HAP-1 (cell line): Measurements from ENCODE around the gene NOTO.

Experiments used
- DNase-seq, 2 experiments: peaks; one replicate each; pipeline ENCODE4 v3.0.0-alpha.2; 2016 to 2020; ENCODE audit warnings: low spot score in 2 of 2
- H3K27me3 ChIP-seq: fragments of 250-450 bp; sonication (Bioruptor Pico); 2 replicates; pipeline ENCODE4 v1.5.1; 2020; ENCODE audit warnings: low read depth, mild to moderate bottlenecking, moderate library complexity
- H3K36me3 ChIP-seq: fragments of 250-450 bp; sonication (Bioruptor Pico); replicated peaks from 2 replicates; pipeline ENCODE4 v1.5.1; 2020; ENCODE audit warnings: mild to moderate bottlenecking
- H3K4me1 ChIP-seq: fragments of 250-450 bp; sonication (Bioruptor Pico); 2 replicates; pipeline ENCODE4 v1.5.1; 2020; ENCODE audit warnings: mild to moderate bottlenecking
- H3K4me3 ChIP-seq: fragments of 250-450 bp; sonication (Bioruptor Pico); 2 replicates; pipeline ENCODE4 v1.5.1; 2020; ENCODE audit warnings: mild to moderate bottlenecking, moderate library complexity
- H3K9me3 ChIP-seq: fragments of 250-450 bp; sonication (Bioruptor Pico); 2 replicates; pipeline ENCODE4 v1.5.1; 2020; ENCODE audit warnings: mild to moderate bottlenecking, moderate library complexity
- in situ Hi-C: fragments of 300-500 bp; cut with MboI; formaldehyde crosslinking; loops from 3 replicates; pipeline ENCODE4 v1.14.3; 2020; ENCODE audit warnings: low sequenced_read_pairs, inconsistent platforms, mixed read lengths

The NOTO gene

DNA sequence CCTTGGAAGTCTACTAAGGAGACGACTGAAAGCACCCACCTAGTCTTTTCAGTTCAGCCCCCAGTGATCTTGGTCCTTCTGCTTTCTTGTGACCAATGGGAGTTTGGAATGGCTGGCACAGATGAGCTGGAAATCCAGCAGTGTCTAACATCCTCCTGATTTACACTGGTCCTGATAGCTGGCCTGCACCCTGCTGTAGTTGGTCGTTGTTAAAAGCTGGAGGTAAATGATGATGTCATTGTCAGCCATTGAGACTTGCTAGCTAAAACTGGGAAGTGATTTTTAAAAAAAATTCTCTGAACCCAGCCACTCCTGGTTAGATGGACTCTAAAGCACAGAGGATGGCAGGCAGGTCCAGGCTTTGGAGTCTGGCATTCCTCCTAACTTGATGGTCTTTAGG, 51.0 kb downstream of the NOTO start:
- Histone ChIP-seq H3K4me1 (no peaks in the 10 kb centered on the region), H3K4me3 (no peak overlapping the region), H3K9me3 (no peaks in the 10 kb centered on the region), H3K36me3 (peaks cover 59% of the 10 kb centered on the region), H3K27me3 (no peaks in the 10 kb centered on the region)
- DNase-seq, result no peak
- in situ Hi-C loops, result no loop called here

GRCh38 chr2:73253901-73254300, 51.5 kb downstream of the NOTO start:
- no peaks in the 10 kb centered on the region for H3K27me3 ChIP-seq
- no peak overlapping the region for H3K4me3 ChIP-seq
- in situ Hi-C loops, result no loop called here
- H3K9me3 ChIP-seq, result no peaks in the 10 kb centered on the region
- no peaks in the 10 kb centered on the region for H3K4me1 ChIP-seq
- H3K36me3 ChIP-seq, result peaks cover 58% of the 10 kb centered on the region
- DNase-seq, result no peak

DNA sequence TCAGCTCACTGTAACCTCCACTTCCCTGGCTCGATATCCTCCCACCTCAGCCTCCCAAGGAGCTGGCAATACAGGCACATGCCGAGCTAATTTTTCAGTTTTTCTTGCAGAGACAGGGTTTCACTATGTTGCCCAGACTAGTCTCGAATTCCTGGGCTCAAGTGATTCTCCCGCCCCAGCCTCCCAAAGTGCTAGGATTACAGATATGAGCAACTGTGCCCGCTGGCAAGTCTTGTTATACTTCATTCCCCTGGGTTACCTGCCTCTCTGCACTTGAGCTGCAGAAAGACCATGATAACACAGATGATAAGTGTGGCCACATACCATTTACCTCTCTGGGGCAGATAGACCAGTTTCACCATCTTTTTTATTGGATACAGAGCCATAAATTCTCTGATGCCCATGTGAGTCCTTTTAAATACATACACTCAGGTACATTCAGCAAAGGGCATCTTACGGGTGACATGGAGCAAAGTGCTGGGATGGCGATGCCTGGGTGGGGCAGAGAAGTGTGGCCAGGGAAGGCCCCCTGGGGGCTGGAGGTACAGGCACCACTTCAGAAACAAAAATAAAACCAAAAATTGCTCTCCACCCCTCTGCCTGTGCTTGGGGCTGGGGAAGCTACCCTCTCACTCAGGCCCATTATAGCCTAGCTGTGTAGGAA, 52.1 kb downstream of the NOTO start:
- H3K4me1 ChIP-seq, result no peaks in the 10 kb centered on the region
- no peaks in the 10 kb centered on the region for H3K27me3 ChIP-seq
- H3K4me3 ChIP-seq, result no peak overlapping the region
- H3K36me3 ChIP-seq, result peaks cover 56% of the 10 kb centered on the region
- no peak for DNase-seq
- H3K9me3 ChIP-seq, result no peaks in the 10 kb centered on the region
- in situ Hi-C loops, result no loop called here

GRCh38 chr2:73255007-73255644, 52.8 kb downstream of the NOTO start:
- Histone ChIP-seq H3K4me3 (no peak overlapping the region), H3K4me1 (no peaks in the 10 kb centered on the region), H3K27me3 (no peaks in the 10 kb centered on the region), H3K9me3 (no peaks in the 10 kb centered on the region), H3K36me3 (peaks cover 56% of the 10 kb centered on the region)
- in situ Hi-C loops, result no loop called here
- DNase-seq, result no peak

DNA sequence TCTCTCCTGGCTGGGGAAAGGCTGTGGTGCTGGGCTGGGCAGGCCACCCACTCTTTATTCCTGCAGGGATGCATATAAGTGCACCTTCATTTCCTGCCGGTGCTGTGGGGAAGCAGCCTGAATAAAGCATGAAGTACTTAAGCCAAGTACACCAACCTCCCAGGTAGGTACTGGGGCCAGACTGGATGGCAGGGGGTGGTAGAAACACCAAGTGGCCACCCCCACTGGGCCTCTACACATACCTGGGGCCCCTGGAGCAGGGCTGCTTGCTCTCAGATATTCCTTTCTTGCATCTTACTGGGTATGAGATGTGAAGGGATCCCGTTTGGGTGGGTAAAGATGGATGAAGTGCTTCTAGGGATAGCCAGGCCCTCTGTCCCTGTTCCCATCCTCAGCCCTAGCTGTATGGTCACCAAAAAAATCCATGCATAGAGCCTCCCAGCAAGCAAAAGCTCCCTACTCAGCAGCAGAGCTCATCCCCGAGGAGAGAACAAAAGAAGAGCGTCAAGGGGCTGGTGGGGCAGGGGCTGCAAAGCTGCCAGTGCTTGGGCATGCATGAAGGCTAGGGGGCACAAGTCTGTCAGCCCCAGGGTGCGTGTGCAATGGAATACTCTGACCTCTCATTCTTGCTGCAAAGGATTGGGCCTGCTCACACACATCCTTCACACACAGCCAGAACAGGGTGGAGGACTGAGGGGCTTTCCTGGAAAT, 53.7 kb downstream of the NOTO start:
- no peak for DNase-seq
- Histone ChIP-seq H3K36me3 (peaks cover 48% of the 10 kb centered on the region), H3K9me3 (no peaks in the 10 kb centered on the region), H3K4me1 (no peaks in the 10 kb centered on the region), H3K27me3 (no peaks in the 10 kb centered on the region), H3K4me3 (no peak overlapping the region)
- in situ Hi-C loops, result no loop called here

GRCh38 chr2:73256618-73256922, 54.2 kb downstream of the NOTO start:
- Histone ChIP-seq H3K9me3 (no peaks in the 10 kb centered on the region), H3K4me1 (no peaks in the 10 kb centered on the region), H3K36me3 (peaks cover 43% of the 10 kb centered on the region), H3K4me3 (no peak overlapping the region), H3K27me3 (no peaks in the 10 kb centered on the region)
- in situ Hi-C loops, result no loop called here
- DNase-seq, result no peak

DNA sequence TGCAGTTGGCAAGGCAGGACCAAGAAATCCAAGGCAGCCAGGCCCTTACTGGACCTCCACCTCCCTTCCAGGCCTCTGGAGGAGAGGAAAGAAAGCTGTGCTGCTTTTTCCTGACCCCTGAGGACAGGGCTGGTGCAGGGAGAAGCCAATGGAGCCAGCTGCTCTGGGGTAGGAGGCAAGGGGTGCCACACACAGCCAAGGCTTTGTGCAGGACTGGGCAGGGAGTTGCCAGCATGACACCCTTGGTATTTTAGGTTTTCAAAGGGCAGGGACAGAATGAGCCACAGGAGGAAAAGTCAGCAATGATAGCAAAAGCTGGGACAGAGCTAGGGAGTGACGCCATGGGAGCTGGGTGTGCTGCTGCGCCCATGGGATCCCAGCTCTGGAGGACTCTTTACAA, 54.6 kb downstream of the NOTO start:
- peaks cover 39% of the 10 kb centered on the region for H3K36me3 ChIP-seq

GRCh38 chr2:73257425-73258125, 55.2 kb downstream of the NOTO start:
- Histone ChIP-seq H3K36me3 (peaks cover 36% of the 10 kb centered on the region), H3K4me1 (no peaks in the 10 kb centered on the region), H3K9me3 (no peaks in the 10 kb centered on the region), H3K27me3 (no peaks in the 10 kb centered on the region), H3K4me3 (no peak overlapping the region)
- in situ Hi-C loops, result no loop called here
- DNase-seq, result no peak

More for the DNA sequence above, 54.6 kb downstream of the NOTO start:
- in situ Hi-C loops, result no loop called here
- H3K9me3 ChIP-seq, result no peaks in the 10 kb centered on the region
- no peaks in the 10 kb centered on the region for H3K4me1 ChIP-seq
- DNase-seq, result no peak
- no peaks in the 10 kb centered on the region for H3K27me3 ChIP-seq
- H3K4me3 ChIP-seq, result no peak overlapping the region

GRCh38 chr2:73258186-73258912, 56.0 kb downstream of the NOTO start:
- H3K4me3 ChIP-seq, result no peak overlapping the region
- no peaks in the 10 kb centered on the region for H3K27me3 ChIP-seq
- in situ Hi-C loops, result no loop called here
- H3K9me3 ChIP-seq, result no peaks in the 10 kb centered on the region
- peaks cover 33% of the 10 kb centered on the region for H3K36me3 ChIP-seq
- no peak for DNase-seq
- H3K4me1 ChIP-seq, result no peaks in the 10 kb centered on the region

DNA sequence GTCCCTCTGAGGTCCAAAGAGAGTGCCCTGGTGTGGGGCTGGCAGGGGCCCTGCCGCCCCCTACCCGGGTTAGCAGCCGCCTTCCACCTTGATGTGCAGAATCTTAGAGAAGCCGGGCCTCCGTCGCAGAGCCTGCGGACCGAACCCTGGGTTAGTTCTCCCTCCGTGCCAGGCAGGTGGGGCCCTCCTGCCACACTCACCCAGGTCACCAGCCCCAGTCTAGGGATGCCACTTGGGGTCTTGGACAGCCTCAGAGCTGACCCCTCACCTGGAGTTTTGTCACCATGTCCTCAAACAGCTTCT, 56.5 kb downstream of the NOTO start:
- Histone ChIP-seq H3K4me3 (no peak overlapping the region), H3K36me3 (peaks cover 29% of the 10 kb centered on the region), H3K4me1 (no peaks in the 10 kb centered on the region), H3K27me3 (no peaks in the 10 kb centered on the region), H3K9me3 (no peaks in the 10 kb centered on the region)
- DNase-seq, result no peak
- in situ Hi-C loops, result no loop called here

- no peaks in the 10 kb centered on the region for H3K4me1 ChIP-seq
- H3K27me3 ChIP-seq, result no peaks in the 10 kb centered on the region
- DNase-seq, result no peak
- H3K4me3 ChIP-seq, result no peak overlapping the region
- in situ Hi-C loops, result no loop called here
- H3K36me3 ChIP-seq, result peaks cover 28% of the 10 kb centered on the region
- H3K9me3 ChIP-seq, result no peaks in the 10 kb centered on the region
Measured at GRCh38 chr2:73259276-73259675, 56.9 kb downstream of the NOTO start.

DNA sequence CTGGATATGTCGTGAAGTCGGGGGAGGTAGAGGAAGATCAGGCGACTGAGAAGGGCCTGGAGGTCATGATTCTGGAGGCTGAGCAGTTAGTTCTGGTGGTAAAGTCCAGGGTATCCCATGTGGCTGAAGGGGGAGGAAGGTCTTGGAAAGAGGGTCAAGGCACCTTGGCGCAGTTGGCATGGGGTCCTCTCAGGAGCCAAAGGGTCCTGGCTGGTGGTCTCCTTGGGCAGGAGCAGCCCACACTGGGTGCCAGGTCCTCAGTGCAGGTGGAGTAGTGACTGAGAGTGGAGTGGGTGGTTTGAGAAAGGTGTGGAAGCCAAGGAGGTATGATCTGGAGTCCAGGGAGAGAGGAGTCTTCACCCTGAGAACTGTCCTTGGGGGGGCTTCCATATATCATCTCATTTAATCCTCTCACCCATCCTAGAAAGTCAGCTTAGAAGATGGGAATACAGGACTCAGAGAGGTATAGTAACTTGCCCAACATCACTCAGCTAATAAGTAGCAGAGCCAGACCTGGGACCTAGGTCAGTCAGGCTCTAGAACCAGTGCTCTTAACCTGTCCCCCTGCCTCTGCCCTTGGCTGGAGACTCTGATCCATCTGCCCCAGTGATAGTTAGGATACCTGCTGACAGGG, 57.4 kb downstream of the NOTO start:
- H3K4me3 ChIP-seq, result no peak overlapping the region
- no peak for DNase-seq

GRCh38 chr2:73260338-73260984, 58.1 kb downstream of the NOTO start:
- no peak overlapping the region for H3K4me3 ChIP-seq
- H3K27me3 ChIP-seq, result no peaks in the 10 kb centered on the region
- DNase-seq, result peak in 1 of 2 experiments; percentile 55
- in situ Hi-C loops, result no loop called here
- peaks cover 24% of the 10 kb centered on the region for H3K36me3 ChIP-seq
- H3K9me3 ChIP-seq, result no peaks in the 10 kb centered on the region
- H3K4me1 ChIP-seq, result no peaks in the 10 kb centered on the region

More for the DNA sequence above, 57.4 kb downstream of the NOTO start:
- Histone ChIP-seq H3K27me3 (no peaks in the 10 kb centered on the region), H3K9me3 (no peaks in the 10 kb centered on the region), H3K36me3 (peaks cover 24% of the 10 kb centered on the region), H3K4me1 (no peaks in the 10 kb centered on the region)
- in situ Hi-C loops, result no loop called here
